ENCODE results near the gene PLXND1. TPM values are rescaled to one million over a fixed set of nuclear protein-coding genes. Genes with fewer than 3 reads are reported as not detected.

The PLXND1 gene
- total and polyA plus RNA-seq, 11 donors = 40.8 to 218 (median 66.4) TPM

DNA sequence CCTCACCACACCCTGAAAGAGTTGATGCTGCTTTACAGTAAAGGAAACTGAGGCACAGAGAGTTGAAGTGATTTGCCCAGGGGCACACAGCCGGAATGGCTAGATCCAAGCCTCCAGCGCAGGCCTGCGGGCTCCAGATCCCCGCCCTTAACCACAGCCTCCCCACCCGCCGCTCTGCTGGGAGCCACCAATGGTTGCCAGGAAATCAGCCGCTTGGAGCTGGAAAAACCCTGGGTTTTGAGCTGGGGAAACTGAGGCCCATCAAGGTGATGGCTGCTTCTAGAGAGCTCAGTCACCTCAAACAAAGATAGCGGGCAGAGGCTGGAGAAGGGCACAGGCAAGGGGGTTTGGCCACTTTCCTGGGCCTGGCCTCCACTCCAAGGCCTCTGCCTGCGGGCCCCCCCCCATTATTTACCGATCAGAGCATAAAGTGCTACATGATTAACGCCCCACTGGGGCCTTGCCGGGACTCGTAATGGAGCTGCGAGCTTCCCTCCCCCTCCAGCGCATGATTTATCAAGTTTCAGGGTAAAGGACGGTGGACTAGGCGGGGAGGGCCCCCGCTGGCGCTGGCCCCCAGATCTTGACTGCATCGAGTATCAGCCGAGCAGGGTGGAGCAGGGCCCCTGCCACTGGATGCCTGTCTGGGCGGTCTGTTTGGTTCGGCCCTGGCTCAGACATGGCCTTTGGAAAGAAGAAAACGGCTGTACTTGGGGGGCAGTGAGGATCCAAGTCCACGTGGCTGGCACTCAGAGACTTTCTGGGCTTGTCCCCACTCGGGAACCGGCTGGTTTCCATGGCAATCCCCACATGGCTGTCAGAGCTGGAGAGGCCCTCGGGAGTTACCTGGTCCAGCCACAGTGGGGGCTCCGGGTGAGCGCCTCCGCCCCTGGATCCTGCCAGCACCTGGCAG lies 9.1 kb downstream of the PLXND1 start:
- TF ChIP-seq, protein P1, sequence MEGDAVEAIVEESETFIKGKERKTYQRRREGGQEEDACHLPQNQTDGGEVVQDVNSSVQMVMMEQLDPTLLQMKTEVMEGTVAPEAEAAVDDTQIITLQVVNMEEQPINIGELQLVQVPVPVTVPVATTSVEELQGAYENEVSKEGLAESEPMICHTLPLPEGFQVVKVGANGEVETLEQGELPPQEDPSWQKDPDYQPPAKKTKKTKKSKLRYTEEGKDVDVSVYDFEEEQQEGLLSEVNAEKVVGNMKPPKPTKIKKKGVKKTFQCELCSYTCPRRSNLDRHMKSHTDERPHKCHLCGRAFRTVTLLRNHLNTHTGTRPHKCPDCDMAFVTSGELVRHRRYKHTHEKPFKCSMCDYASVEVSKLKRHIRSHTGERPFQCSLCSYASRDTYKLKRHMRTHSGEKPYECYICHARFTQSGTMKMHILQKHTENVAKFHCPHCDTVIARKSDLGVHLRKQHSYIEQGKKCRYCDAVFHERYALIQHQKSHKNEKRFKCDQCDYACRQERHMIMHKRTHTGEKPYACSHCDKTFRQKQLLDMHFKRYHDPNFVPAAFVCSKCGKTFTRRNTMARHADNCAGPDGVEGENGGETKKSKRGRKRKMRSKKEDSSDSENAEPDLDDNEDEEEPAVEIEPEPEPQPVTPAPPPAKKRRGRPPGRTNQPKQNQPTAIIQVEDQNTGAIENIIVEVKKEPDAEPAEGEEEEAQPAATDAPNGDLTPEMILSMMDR (IDR thresholded peaks at IDR 0.05) = no peak
- no peak for TF ChIP-seq POLR2A (IDR thresholded peaks at IDR 0.05)
- ATAC-seq (peak in 3 of 4 donors; percentile 7 to 21 (median 20)), DNase-seq (peak in 3 of 5 donors; percentile 55 to 70 (median 68))
- H3K27me3 ChIP-seq = no peaks in the 10 kb centered on the region
- H3K4me3 ChIP-seq = peak overlapping the region in 10 of 12 donors; percentile 7 to 99 (median 34)
- 35 to 48% (median 41%) methylated on average over 20 to 31 of the region's 31 CpGs for WGBS, 4 donors
- peaks cover 0 to 11% (median 0%) of the 10 kb centered on the region in 9 donors for H3K36me3 ChIP-seq
- peaks cover 23 to 100% (median 94%) of the 10 kb centered on the region in 12 donors for H3K4me1 ChIP-seq
- no peaks in the 10 kb centered on the region for H3K9me3 ChIP-seq
- H3K27ac ChIP-seq = peak overlapping the region; percentile 75 to 97 (median 90)
- intact Hi-C loops (cut with DNase I) = loop anchor here in 2 of 10 donors (2.0 to 5.0 kb wide), 2 partner anchors 25 to 35 kb away; no protein-coding TSS in a partner anchor

DNA sequence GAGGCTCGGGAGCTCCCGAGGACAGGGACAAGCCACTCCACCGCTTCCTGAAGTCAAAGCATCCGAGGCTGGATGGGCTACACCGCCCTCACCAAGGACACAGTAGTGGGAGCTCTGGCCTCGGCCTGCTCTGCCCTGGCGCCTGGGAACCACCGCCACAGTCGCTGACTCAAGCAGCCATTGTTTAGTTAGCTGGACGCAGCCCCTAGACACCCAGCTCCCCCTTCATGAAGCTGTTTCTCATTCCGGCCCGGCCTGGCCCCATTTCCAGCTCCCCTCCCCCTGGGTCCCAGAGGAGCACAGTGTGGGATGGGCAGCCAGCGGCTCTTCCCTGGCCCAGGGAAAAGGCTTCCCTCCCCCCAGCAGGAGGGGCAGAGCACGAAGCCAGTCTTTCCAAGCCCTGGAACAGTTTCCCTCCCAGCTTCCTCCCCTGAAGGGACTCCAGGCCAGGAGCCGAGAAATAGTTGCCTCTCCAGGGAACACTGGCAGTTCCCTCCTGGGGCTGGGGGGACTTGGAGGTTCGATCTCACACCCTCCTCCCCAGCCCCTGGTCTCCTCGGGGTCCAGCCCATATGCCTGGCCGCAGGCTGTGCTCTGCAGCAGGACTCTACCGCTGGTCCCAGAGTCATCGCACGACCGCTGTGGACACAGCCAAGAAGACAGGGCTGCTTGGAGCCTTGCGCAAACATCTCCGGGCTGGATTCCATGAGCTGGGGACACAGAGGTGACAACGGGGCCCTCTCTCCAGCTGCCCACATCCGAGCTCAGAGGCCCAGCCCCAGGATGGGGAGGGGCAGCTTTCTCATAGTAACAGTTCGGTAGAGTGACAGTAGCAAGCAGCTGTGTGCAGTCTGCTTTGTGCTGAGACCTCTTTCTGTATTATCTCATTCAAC lies 10.0 kb downstream of the PLXND1 start:
- peaks cover 31 to 100% (median 95%) of the 10 kb centered on the region in 12 donors for H3K4me1 ChIP-seq
- intact Hi-C loops (cut with DNase I) = loop anchor here in 2 of 10 donors (2.0 to 5.0 kb wide), 2 partner anchors 26 to 34 kb away; no protein-coding TSS in a partner anchor
- 18 to 46% (median 33%) methylated on average over 21 to 27 of the region's 27 CpGs for WGBS, 4 donors

DNA sequence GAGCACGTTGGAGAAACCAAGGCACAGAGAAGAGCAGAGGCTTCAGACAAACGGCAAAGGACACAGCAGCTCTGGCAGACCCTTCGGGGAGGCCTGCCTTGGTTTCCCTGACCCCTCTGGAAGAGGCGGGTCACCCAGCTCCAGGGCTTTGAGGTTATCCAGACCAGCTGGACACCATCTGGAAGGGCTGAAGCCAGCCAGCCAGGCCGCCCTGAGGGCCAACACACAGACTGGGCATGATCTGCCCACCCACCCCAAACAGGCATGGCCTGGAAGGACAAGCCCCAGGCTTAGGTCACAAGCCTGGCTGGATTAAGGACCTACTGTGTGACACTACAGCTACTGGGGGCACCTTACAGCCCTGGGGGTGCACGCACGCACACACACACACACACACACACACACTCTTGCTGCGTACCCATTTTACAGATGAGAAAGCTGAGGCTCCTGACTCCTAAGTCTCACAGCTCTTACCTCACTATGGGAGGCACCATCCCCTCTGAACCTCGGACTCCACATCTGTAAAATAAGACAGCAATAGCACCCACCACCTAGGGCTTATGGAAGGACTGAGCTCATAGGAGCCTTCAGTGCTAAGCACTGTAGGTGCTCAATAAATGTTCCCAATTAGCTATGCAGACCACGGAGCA lies 10.8 kb downstream of the PLXND1 start:
- intact Hi-C loops (cut with DNase I) = loop anchor here in 2 of 10 donors (2.0 to 5.0 kb wide), 2 partner anchors 27 to 33 kb away; no protein-coding TSS in a partner anchor

More for the DNA sequence above, 10.0 kb downstream of the PLXND1 start:
- peak; percentile 70 to 86 (median 83) for ATAC-seq
- H3K27me3 ChIP-seq = no peaks in the 10 kb centered on the region
- no peak for TF ChIP-seq POLR2A (IDR thresholded peaks at IDR 0.05)
- TF ChIP-seq, protein P1 (IDR thresholded peaks at IDR 0.05) = peak in 2 of 12 donors; percentile 1 to 5
- peak overlapping the region; percentile 75 to 97 (median 90) for H3K27ac ChIP-seq
- H3K9me3 ChIP-seq = no peaks in the 10 kb centered on the region
- peak overlapping the region in 11 of 12 donors; percentile 7 to 99 (median 34) for H3K4me3 ChIP-seq
- H3K36me3 ChIP-seq = peaks cover 0 to 5% (median 0%) of the 10 kb centered on the region in 9 donors
- peak; percentile 93 to 96 (median 94) for DNase-seq

More for the DNA sequence above, 10.8 kb downstream of the PLXND1 start:
- no peak for DNase-seq
- ATAC-seq = no peak
- Histone ChIP-seq H3K4me1 (peaks cover 39 to 100% (median 94%) of the 10 kb centered on the region in 12 donors), H3K27me3 (no peaks in the 10 kb centered on the region), H3K27ac (peak overlapping the region; percentile 75 to 97 (median 90)), H3K9me3 (no peaks in the 10 kb centered on the region), H3K36me3 (no peaks in the 10 kb centered on the region), H3K4me3 (peak overlapping the region in 8 of 12 donors; percentile 15 to 46 (median 30))
- TF ChIP-seq, protein P1 (IDR thresholded peaks at IDR 0.05) = no peak
- no peak for TF ChIP-seq POLR2A (IDR thresholded peaks at IDR 0.05)
- WGBS, 4 donors = 48 to 63% (median 59%) methylated on average over 8 to 10 of the region's 10 CpGs
